ENCODE measurements around the gene CBX8. TPM values are rescaled to one million over a fixed set of nuclear protein-coding genes. Genes with fewer than 3 reads are reported as not detected.

The CBX8 gene
- total RNA-seq, 2 donors from 2014 or later: 0.71 to 7.4 TPM

DNA sequence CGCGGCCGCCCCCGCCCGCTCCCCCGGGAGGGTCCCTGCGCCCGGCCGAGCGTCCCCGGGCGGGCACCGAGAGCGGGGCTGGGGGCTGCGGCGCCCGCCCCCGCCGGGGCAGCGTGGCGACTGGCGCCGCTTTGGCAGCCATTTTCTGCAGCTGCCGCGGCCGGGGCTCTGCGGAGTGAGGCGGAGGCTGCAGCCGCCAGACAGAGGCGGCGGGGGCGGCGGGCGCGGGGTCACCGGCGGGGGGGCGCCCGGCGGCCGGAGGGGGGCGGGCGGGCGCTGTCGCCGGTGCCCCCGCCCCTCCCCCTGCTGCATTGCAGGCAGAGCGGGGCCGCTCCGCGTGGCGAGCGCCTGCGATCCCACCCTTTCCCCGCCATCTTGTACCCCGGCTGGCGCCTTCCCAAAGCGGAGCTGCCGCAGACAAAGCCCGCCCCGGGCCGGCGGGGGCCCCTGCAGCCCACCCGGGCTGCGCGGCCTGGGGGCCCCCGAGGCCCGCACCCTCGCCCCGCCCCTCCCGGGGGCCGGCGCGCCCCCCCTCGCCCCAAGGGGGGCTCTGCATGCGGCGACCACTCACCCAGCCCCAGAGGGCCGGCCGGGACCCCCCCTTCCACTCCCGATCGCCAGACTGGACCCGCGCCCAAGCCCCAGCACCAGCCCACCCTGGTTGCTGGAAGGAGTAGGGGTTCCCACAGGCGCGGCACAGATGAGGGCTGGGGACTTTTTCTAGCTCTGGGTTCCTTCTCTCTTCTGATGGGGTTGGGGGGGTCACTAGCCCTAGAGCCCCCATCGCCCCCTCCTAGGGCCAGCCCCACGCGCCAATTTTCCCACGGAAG lies 16.6 kb upstream of the CBX8 start:
- Histone ChIP-seq H3K27ac (no peak overlapping the region), H3K4me1 (ENCODE audit: control insufficient read depth in 1 of 2, low read depth in 2 of 2) (peaks cover 18 to 37% of the 10 kb centered on the region in 2 donors), H3K27me3 (replicated peaks; ENCODE audit: insufficient read depth) (peaks cover 36% of the 10 kb centered on the region), H3K36me3 (no peaks in the 10 kb centered on the region), H3K4me3 (peak overlapping the region; percentile 47), H3K9me3 (no peaks in the 10 kb centered on the region)
- TF ChIP-seq, protein P1, sequence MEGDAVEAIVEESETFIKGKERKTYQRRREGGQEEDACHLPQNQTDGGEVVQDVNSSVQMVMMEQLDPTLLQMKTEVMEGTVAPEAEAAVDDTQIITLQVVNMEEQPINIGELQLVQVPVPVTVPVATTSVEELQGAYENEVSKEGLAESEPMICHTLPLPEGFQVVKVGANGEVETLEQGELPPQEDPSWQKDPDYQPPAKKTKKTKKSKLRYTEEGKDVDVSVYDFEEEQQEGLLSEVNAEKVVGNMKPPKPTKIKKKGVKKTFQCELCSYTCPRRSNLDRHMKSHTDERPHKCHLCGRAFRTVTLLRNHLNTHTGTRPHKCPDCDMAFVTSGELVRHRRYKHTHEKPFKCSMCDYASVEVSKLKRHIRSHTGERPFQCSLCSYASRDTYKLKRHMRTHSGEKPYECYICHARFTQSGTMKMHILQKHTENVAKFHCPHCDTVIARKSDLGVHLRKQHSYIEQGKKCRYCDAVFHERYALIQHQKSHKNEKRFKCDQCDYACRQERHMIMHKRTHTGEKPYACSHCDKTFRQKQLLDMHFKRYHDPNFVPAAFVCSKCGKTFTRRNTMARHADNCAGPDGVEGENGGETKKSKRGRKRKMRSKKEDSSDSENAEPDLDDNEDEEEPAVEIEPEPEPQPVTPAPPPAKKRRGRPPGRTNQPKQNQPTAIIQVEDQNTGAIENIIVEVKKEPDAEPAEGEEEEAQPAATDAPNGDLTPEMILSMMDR (IDR thresholded peaks at IDR 0.05): no peak
- DNase-seq (ENCODE audit: low spot score) (no peak), ATAC-seq (ENCODE audit: insufficient number of reproducible peaks, low FRiP score, low read depth) (no peak)

DNA sequence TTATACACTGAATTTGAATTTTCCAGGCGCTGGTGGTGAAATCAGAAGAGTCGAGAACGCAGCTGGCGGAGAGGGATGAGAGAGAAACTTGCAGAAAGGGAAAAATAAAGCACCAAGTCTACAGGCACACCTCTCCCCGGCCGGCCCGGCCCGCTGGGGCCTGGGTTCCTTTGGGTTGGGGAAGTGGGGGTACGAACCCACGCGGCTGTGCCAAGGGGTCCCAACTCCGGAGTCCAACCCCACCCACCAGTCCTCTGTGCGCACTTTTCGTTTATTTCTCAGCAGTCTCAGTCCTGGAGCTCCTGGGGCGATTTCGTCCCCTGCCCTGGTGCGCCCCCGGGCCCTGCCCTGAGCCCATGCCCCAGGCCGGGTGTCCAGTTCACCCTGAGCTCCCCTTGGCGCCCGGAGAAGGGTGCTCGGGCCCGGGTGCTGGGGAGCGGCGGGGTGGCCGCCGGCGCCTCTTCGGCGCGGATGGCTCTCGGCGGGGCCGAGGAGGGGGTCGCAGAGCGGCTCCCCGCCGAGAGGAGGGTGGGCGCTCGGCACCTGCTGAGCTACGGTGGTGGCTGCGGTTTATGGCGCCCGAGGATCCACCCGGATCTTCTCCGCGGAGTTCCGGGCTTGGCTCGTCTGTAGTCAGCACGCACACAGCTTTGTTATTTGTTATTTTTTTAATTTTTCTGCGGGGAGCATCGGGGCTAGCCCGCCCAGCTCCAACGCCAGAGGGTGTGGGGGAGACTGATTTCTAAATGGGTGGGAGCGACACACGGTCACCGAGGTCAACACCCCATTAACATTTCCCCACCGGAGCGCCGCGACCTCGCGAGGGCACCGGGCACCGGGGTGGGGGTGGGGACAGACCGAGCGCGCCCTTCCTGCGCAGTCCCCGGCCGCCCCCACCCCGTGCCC lies 15.7 kb upstream of the CBX8 start:
- Histone ChIP-seq H3K4me1 (ENCODE audit: control insufficient read depth in 1 of 2, low read depth in 2 of 2) (peaks cover 18 to 37% of the 10 kb centered on the region in 2 donors), H3K9me3 (no peaks in the 10 kb centered on the region), H3K27ac (no peak overlapping the region), H3K27me3 (replicated peaks; ENCODE audit: insufficient read depth) (peaks cover 44% of the 10 kb centered on the region), H3K36me3 (no peaks in the 10 kb centered on the region), H3K4me3 (peak overlapping the region; percentile 47)
- TF ChIP-seq, protein P1 (IDR thresholded peaks at IDR 0.05): no peak
- no peak for DNase-seq (ENCODE audit: low spot score)
- no peak for ATAC-seq (ENCODE audit: insufficient number of reproducible peaks, low FRiP score, low read depth)

- TF ChIP-seq, protein P1 (IDR thresholded peaks at IDR 0.05): no peak
- H3K27me3 ChIP-seq (replicated peaks; ENCODE audit: insufficient read depth): peaks cover 44% of the 10 kb centered on the region
- no peak overlapping the region for H3K4me3 ChIP-seq
- H3K27ac ChIP-seq: no peak overlapping the region
- H3K4me1 ChIP-seq (ENCODE audit: control insufficient read depth in 1 of 2, low read depth in 2 of 2): peaks cover 18 to 37% of the 10 kb centered on the region in 2 donors
- ATAC-seq (ENCODE audit: insufficient number of reproducible peaks, low FRiP score, low read depth) (no peak), DNase-seq (ENCODE audit: low spot score) (no peak)
- no peaks in the 10 kb centered on the region for H3K9me3 ChIP-seq
- no peaks in the 10 kb centered on the region for H3K36me3 ChIP-seq
Observed at GRCh38 chr17:79811868-79812352, 15.0 kb upstream of the CBX8 start.

GRCh38 chr17:79811011-79811867 lies 14.4 kb upstream of the CBX8 start:
- TF ChIP-seq, protein P1 (IDR thresholded peaks at IDR 0.05): peak; percentile 35
- no peak for DNase-seq (ENCODE audit: low spot score)

More at GRCh38 chr17:79811011-79811867, 14.4 kb upstream of the CBX8 start:
- no peak for ATAC-seq (ENCODE audit: insufficient number of reproducible peaks, low FRiP score, low read depth)
- Histone ChIP-seq H3K4me3 (no peak overlapping the region), H3K4me1 (ENCODE audit: control insufficient read depth in 1 of 2, low read depth in 2 of 2) (peaks cover 18 to 37% of the 10 kb centered on the region in 2 donors), H3K36me3 (no peaks in the 10 kb centered on the region), H3K27me3 (replicated peaks; ENCODE audit: insufficient read depth) (peaks cover 48% of the 10 kb centered on the region), H3K9me3 (no peaks in the 10 kb centered on the region), H3K27ac (no peak overlapping the region)

All from thoracic aorta (tissue), 2 donors.